K562 (cell line): ENCODE results near the gene SEC23A. TPM values are rescaled to one million over a fixed set of nuclear protein-coding genes. Genes with fewer than 3 reads are reported as not detected.

ENCODE experiments used
- CTBP1 ChIP-seq: fragments of 450-650 bp; IDR thresholded peaks from 2 replicates; pipeline ENCODE4 v1.6.1; 2016; ENCODE audit warnings: borderline replicate concordance
- DMBX1 ChIP-seq: fragments of 250-450 bp; sonication (Bioruptor Pico); IDR thresholded peaks from 2 replicates; pipeline ENCODE4 v1.8.0; 2022; ENCODE audit warnings: inconsistent platforms, mild to moderate bottlenecking, moderate library complexity, borderline replicate concordance
- EGR1 ChIP-seq: fragments of 450-650 bp; conservative IDR thresholded peaks from 2 replicates; pipeline ENCODE4 v1.6.1; 2017; ENCODE audit warnings: mild to moderate bottlenecking
- EP400 ChIP-seq: fragments of 450-650 bp; IDR thresholded peaks from 2 replicates; pipeline ENCODE4 v1.6.1; 2017; ENCODE audit warnings: antibody characterized with exemption, mild to moderate bottlenecking, moderate library complexity
- HMG20B ChIP-seq: fragments of 250-450 bp; sonication (Bioruptor Pico); IDR thresholded peaks from 2 replicates; pipeline ENCODE4 v1.5.0; 2021; ENCODE audit warnings: mild to moderate bottlenecking
- KDM4B ChIP-seq, 2 experiments: fragments of 450-650 bp in 1 of 2; sonication (generic) in 1 of 2; IDR thresholded peaks; 2 replicates each; pipeline ENCODE4 v1.6.1; 2016 to 2017; ENCODE audit warnings: borderline replicate concordance in 2 of 2, antibody characterized with exemption in 1 of 2, low read depth in 1 of 2, mild to moderate bottlenecking in 1 of 2
- KHSRP ChIP-seq: fragments of 450-650 bp; IDR thresholded peaks from 2 replicates; pipeline ENCODE4 v1.6.1; 2017
- MCM7 ChIP-seq, 2 experiments: fragments of 450-650 bp; IDR thresholded peaks; 2 replicates each; pipeline ENCODE4 v1.6.1; 2016 to 2018
- NCOA6 ChIP-seq: fragments of 450-650 bp; IDR thresholded peaks from 2 replicates; pipeline ENCODE4 v1.6.1; 2017; ENCODE audit warnings: mild to moderate bottlenecking
- NR4A1 ChIP-seq, 2 experiments: fragments of 250-450 bp in 1 of 2; fragments of 450-650 bp in 1 of 2; sonication (Bioruptor Pico) in 1 of 2; IDR thresholded peaks; 2 replicates each; pipeline versions ENCODE4 v1.4.0 to v1.6.1; 2016 to 2020; ENCODE audit warnings: mild to moderate bottlenecking in 2 of 2, missing compliant biosample characterization in 1 of 2, missing genetic modification characterization in 1 of 2, moderate library complexity in 1 of 2
- NUFIP1 ChIP-seq: fragments of 450-650 bp; IDR thresholded peaks from 2 replicates; pipeline ENCODE4 v1.6.1; 2018; ENCODE audit not compliant: partially characterized antibody
- POLR2AphosphoS5 ChIP-seq: IDR thresholded peaks from 2 replicates; pipeline ENCODE4 v1.6.1; 2011; ENCODE audit warnings: mild to moderate bottlenecking, low read depth, low read length, moderate library complexity; ENCODE audit not compliant: control insufficient read depth, insufficient read depth
- TEAD1 ChIP-seq, 2 experiments: fragments of 450-650 bp in 1 of 2; sonication (generic) in 1 of 2; formaldehyde crosslinking; IDR thresholded peaks; 2 replicates each; pipeline versions ENCODE4 v1.4.0 to v1.8.0; 2020 to 2022; ENCODE audit warnings: mild to moderate bottlenecking in 2 of 2, missing genetic modification reagents in 1 of 2
- XRCC3 ChIP-seq: fragments of 450-650 bp; IDR thresholded peaks from 2 replicates; pipeline ENCODE4 v1.6.1; 2017; ENCODE audit warnings: mild to moderate bottlenecking, moderate library complexity
- ZFX ChIP-seq: sonication (generic); formaldehyde crosslinking; IDR thresholded peaks from 2 replicates; pipeline ENCODE4 v1.8.0; 2022; ENCODE audit warnings: mild to moderate bottlenecking, missing genetic modification reagents, moderate library complexity
- ZNF444 ChIP-seq: fragments of 250-450 bp; sonication (Bioruptor Pico); IDR thresholded peaks from 2 replicates; pipeline ENCODE4 v1.4.0; 2020; ENCODE audit warnings: mild to moderate bottlenecking, moderate library complexity
- ZNF561 ChIP-seq: fragments of 450-650 bp; formaldehyde crosslinking; conservative IDR thresholded peaks from 2 replicates; pipeline ENCODE4 v1.4.0; 2020; ENCODE audit warnings: mild to moderate bottlenecking, moderate library complexity
- polyA plus RNA-seq, 8 experiments: library from polyadenylated mRNA; depleted of rRNA in 4 of 8; stranded (reverse) in 5 of 8; unstranded in 3 of 8; fragments of >200 nt; fragmentation: Nextera tagmentation in 2 of 8; fragmentation: Illumina TruSeq in 1 of 8; extraction: Ambion mirVana in 2 of 8; extraction: Trizol in 1 of 8; gene quantifications; 2 replicates each; pipeline versions ENCODE4 v1.2.1 to v1.2.3, GENCODE V29; 2011 to 2014; ENCODE audit warnings: inconsistent platforms in 1 of 8, missing spikeins in 1 of 8
- total RNA-seq, 7 experiments: library from RNA; depleted of rRNA in 6 of 7; stranded (reverse); fragments of >200 nt in 6 of 7; fragmentation: Illumina TruSeq in 2 of 7; extraction: Trizol in 2 of 7; gene quantifications; 2 replicates each; pipeline versions ENCODE4 v1.2.1 to v1.2.3, GENCODE V29; 2011 to 2021; ENCODE audit warnings: low replicate concordance in 1 of 7

SEC23A gene
- total and polyA plus RNA-seq, 9 of the 15 experiments (the other 6 are each of a cell fraction or from before 2014, with no cell fraction given): 5.5 to 47.0 (median 14.5) TPM

DNA sequence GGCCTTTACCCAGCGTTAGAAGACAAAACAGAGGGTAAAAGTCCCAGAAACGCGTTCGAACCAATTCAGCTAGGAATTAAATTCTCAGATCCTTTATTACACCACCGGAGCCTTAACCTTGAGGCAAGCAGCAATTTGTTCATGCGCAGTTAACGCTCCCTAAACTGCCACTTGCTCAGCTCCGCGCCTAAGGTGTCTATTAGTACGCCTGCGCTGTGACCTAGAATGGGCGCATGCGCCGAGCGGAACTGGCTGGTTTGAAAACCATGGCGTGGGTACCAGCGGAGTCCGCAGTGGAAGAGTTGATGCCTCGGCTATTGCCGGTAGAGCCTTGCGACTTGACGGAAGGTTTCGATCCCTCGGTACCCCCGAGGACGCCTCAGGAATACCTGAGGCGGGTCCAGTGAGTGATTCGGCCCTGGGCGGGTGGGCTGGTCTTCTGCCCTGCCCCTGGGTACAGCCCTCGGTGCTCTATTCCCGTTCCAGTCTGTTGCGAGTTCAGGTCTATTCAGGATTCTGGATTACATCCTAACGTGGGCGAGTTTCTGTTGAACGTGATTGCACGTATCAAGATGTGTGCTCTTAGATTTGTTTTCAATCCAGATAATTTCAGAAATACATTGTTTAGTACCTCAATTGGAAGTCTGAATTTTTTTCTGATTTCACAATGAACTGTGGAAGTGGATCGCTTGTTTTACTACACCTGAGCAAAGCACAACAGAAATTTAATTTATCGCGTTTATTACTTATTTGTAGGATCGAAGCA is 11.2 kb upstream of the SEC23A start, which contains the start of gene GEMIN2 (continued):
- TF ChIP-seq ZNF561 (CRISPR knock-in tag) (no peak), EGR1 (peak; percentile 29; the same call in 1 of the 2 replicates), EP400 (peak; percentile 35), HMG20B (CRISPR knock-in tag) (no peak), XRCC3 (no peak), KDM4B (IDR thresholded peaks at IDR 0.05; ENCODE audit: borderline replicate concordance in 2 of 2, low read depth in 1 of 2) (no peak), MCM7 (IDR thresholded peaks at IDR 0.05) (no peak), NR4A1 (CRISPR knock-in tag; IDR thresholded peaks at IDR 0.05) (no peak), NR4A1 (tag; IDR thresholded peaks at IDR 0.05) (no peak), KHSRP (no peak), ZFX (CRISPR knock-in tag) (peak; percentile 44; the same call in 1 of the 2 replicates), TEAD1 (CRISPR knock-in tag; IDR thresholded peaks at IDR 0.05) (no peak), NCOA6 (no peak), DMBX1 (no peak), ZNF444 (CRISPR knock-in tag) (no peak), CTBP1 (peak; percentile 34; the same call in 1 of the 2 replicates), NUFIP1 (no peak), POLR2AphosphoS5 (peak; percentile 48; the same call in 1 of the 2 replicates)
- TF ChIP-seq, all 486 proteins: peak for 35
